ENCODE results near the gene UBE2O. TPM values are rescaled to one million over a fixed set of nuclear protein-coding genes. Genes with fewer than 3 reads are reported as not detected.

The UBE2O gene
- total and polyA plus RNA-seq, 4 experiments from 2014 or later: 4.5 to 43.7 (median 28.5) TPM

GRCh38 chr17:76499267-76499667 lies 46.3 kb upstream of the UBE2O start:
- ChIA-PET CTCF (ENCODE audit: partially characterized antibody) (interaction anchor here (0.8 to 12.4 kb wide), 6 partner anchors 8 to 91 kb away, joined by 3 to 161 read pairs (median 6); partner anchors contain the start of gene AANAT), POLR2A (ENCODE audit: partially characterized antibody) (interaction anchor here (0.7 to 5.3 kb wide), 7 partner anchors 7 to 173 kb away, joined by 3 to 68 read pairs (median 3); no protein-coding TSS in a partner anchor)
- Mint-ChIP-seq H3K4me3 (peak overlapping the region in 7 of 8 donors; percentile 44 to 89 (median 86)), H3K27ac (peak overlapping the region in 4 of 7 donors; percentile 10 to 87 (median 74)), H3K9me3 (no peaks in the 10 kb centered on the region), H3K27me3 (no peaks in the 10 kb centered on the region), H3K4me1 (peaks cover 15 to 64% (median 43%) of the 10 kb centered on the region in 4 donors), H3K36me3 (peaks cover 0 to 1% of the 10 kb centered on the region in 2 donors)
- intact Hi-C loops (cut with micrococcal nuclease): no loop called here
- Histone ChIP-seq H3K4me1 (ENCODE audit: insufficient read depth, low read length) (peaks cover 47% of the 10 kb centered on the region), H3K36me3 (ENCODE audit: insufficient read depth, low read length) (no peaks in the 10 kb centered on the region), H3K27me3 (ENCODE audit: insufficient read depth, low read length) (no peaks in the 10 kb centered on the region), H3K4me3 (ENCODE audit: low read length in 2 of 2) (no peak overlapping the region), H3K27ac (ENCODE audit: low read depth, low read length) (no peak overlapping the region), H3K9me3 (ENCODE audit: control insufficient read depth in 1 of 2, low read length in 2 of 2) (no peaks in the 10 kb centered on the region)
- no peak for DNase-seq

- H3K9me3 ChIP-seq (ENCODE audit: control insufficient read depth in 1 of 2, low read length in 2 of 2): no peaks in the 10 kb centered on the region
- Mint-ChIP-seq H3K27me3 (no peaks in the 10 kb centered on the region), H3K9me3 (no peaks in the 10 kb centered on the region), H3K36me3 (peaks cover 0 to 1% of the 10 kb centered on the region in 2 donors), H3K27ac (peak overlapping the region; percentile 10 to 87 (median 55)), H3K4me3 (peak overlapping the region; percentile 36 to 89 (median 66)), H3K4me1 (peaks cover 17 to 66% (median 44%) of the 10 kb centered on the region in 4 donors)
- no peak for DNase-seq
- intact Hi-C loops (cut with micrococcal nuclease): no loop called here
- POLR2A ChIA-PET (ENCODE audit: partially characterized antibody): interaction anchor here (0.7 to 5.3 kb wide), 4 partner anchors 7 to 59 kb away, joined by 3 to 45 read pairs (median 4); no protein-coding TSS in a partner anchor
- no peak overlapping the region for H3K27ac ChIP-seq (ENCODE audit: low read depth, low read length)
- H3K27me3 ChIP-seq (ENCODE audit: insufficient read depth, low read length): no peaks in the 10 kb centered on the region
- no peaks in the 10 kb centered on the region for H3K36me3 ChIP-seq (ENCODE audit: insufficient read depth, low read length)
- H3K4me3 ChIP-seq (ENCODE audit: low read length in 2 of 2): no peak overlapping the region
- H3K4me1 ChIP-seq (ENCODE audit: insufficient read depth, low read length): peaks cover 51% of the 10 kb centered on the region
- CTCF ChIA-PET (ENCODE audit: partially characterized antibody): interaction anchor here (1.5 to 12.4 kb wide), 5 partner anchors 9 to 90 kb away, joined by 4 to 161 read pairs (median 7); partner anchors contain the start of gene AANAT
Measured at GRCh38 chr17:76498876-76499251, 45.9 kb upstream of the UBE2O start.

- Mint-ChIP-seq H3K9me3 (no peaks in the 10 kb centered on the region), H3K4me1 (peaks cover 22 to 72% (median 50%) of the 10 kb centered on the region in 4 donors), H3K4me3 (peak overlapping the region; percentile 23 to 86 (median 61)), H3K27me3 (no peaks in the 10 kb centered on the region), H3K27ac (peak overlapping the region in 6 of 7 donors; percentile 29 to 87 (median 58)), H3K36me3 (peaks cover 0 to 2% of the 10 kb centered on the region in 2 donors)
- no peak overlapping the region for H3K27ac ChIP-seq (ENCODE audit: low read depth, low read length)
- intact Hi-C loops (cut with micrococcal nuclease): no loop called here
- H3K4me1 ChIP-seq (ENCODE audit: insufficient read depth, low read length): peaks cover 57% of the 10 kb centered on the region
- POLR2A ChIA-PET (ENCODE audit: partially characterized antibody): interaction anchor here (0.7 to 5.3 kb wide), 5 partner anchors 6 to 59 kb away, joined by 3 to 45 read pairs (median 4); no protein-coding TSS in a partner anchor
- no peaks in the 10 kb centered on the region for H3K27me3 ChIP-seq (ENCODE audit: insufficient read depth, low read length)
- H3K4me3 ChIP-seq (ENCODE audit: low read length in 2 of 2): no peak overlapping the region
- CTCF ChIA-PET (ENCODE audit: partially characterized antibody): interaction anchor here (1.5 to 12.4 kb wide), 5 partner anchors 10 to 90 kb away, joined by 4 to 161 read pairs (median 7); partner anchors contain the start of gene AANAT
- DNase-seq: no peak
- no peaks in the 10 kb centered on the region for H3K36me3 ChIP-seq (ENCODE audit: insufficient read depth, low read length)
- H3K9me3 ChIP-seq (ENCODE audit: control insufficient read depth in 1 of 2, low read length in 2 of 2): no peaks in the 10 kb centered on the region
Measured at GRCh38 chr17:76497979-76498875, 45.3 kb upstream of the UBE2O start.

GRCh38 chr17:76497699-76497978 lies 44.7 kb upstream of the UBE2O start:
- Mint-ChIP-seq H3K4me1 (peaks cover 28 to 78% (median 56%) of the 10 kb centered on the region in 4 donors), H3K27ac (no peak overlapping the region), H3K9me3 (no peaks in the 10 kb centered on the region), H3K36me3 (peaks cover 0 to 4% of the 10 kb centered on the region in 2 donors), H3K27me3 (no peaks in the 10 kb centered on the region), H3K4me3 (peak overlapping the region in 1 of 8 donors; percentile 7)
- H3K27ac ChIP-seq (ENCODE audit: low read depth, low read length): no peak overlapping the region
- H3K9me3 ChIP-seq (ENCODE audit: control insufficient read depth in 1 of 2, low read length in 2 of 2): no peaks in the 10 kb centered on the region
- H3K4me3 ChIP-seq (ENCODE audit: low read length in 2 of 2): no peak overlapping the region
- DNase-seq: no peak
- CTCF ChIA-PET (ENCODE audit: partially characterized antibody): interaction anchor here (1.7 to 12.4 kb wide), 3 partner anchors 10 to 89 kb away, joined by 7 to 161 read pairs (median 14); partner anchors contain the start of gene AANAT
- H3K4me1 ChIP-seq (ENCODE audit: insufficient read depth, low read length): peaks cover 63% of the 10 kb centered on the region
- intact Hi-C loops (cut with micrococcal nuclease): no loop called here
- H3K27me3 ChIP-seq (ENCODE audit: insufficient read depth, low read length): no peaks in the 10 kb centered on the region
- H3K36me3 ChIP-seq (ENCODE audit: insufficient read depth, low read length): no peaks in the 10 kb centered on the region
- POLR2A ChIA-PET (ENCODE audit: partially characterized antibody): interaction anchor here (0.8 kb wide), 1 partner anchor 52 kb away, joined by 3 read pairs; no protein-coding TSS in a partner anchor

GRCh38 chr17:76496464-76496863 lies 43.5 kb upstream of the UBE2O start:
- Mint-ChIP-seq H3K36me3 (peaks cover 0 to 5% of the 10 kb centered on the region in 2 donors), H3K4me3 (peak overlapping the region in 1 of 8 donors; percentile 25), H3K27ac (peak overlapping the region in 5 of 7 donors; percentile 32 to 74 (median 48)), H3K4me1 (peaks cover 26 to 80% (median 57%) of the 10 kb centered on the region in 4 donors), H3K27me3 (no peaks in the 10 kb centered on the region), H3K9me3 (no peaks in the 10 kb centered on the region)
- CTCF ChIA-PET (ENCODE audit: partially characterized antibody): interaction anchor here (0.9 to 3.2 kb wide), 2 partner anchors 11 to 90 kb away, joined by 3 to 14 read pairs; partner anchors contain the start of gene ST6GALNAC2
- no peak overlapping the region for H3K27ac ChIP-seq (ENCODE audit: low read depth, low read length)
- POLR2A ChIA-PET (ENCODE audit: partially characterized antibody): no interaction called here
- H3K36me3 ChIP-seq (ENCODE audit: insufficient read depth, low read length): no peaks in the 10 kb centered on the region
- H3K27me3 ChIP-seq (ENCODE audit: insufficient read depth, low read length): no peaks in the 10 kb centered on the region
- no peaks in the 10 kb centered on the region for H3K9me3 ChIP-seq (ENCODE audit: control insufficient read depth in 1 of 2, low read length in 2 of 2)
- H3K4me1 ChIP-seq (ENCODE audit: insufficient read depth, low read length): peaks cover 64% of the 10 kb centered on the region
- intact Hi-C loops (cut with micrococcal nuclease): no loop called here
- no peak for DNase-seq
- no peak overlapping the region for H3K4me3 ChIP-seq (ENCODE audit: low read length in 2 of 2)

- Mint-ChIP-seq H3K36me3 (peaks cover 0 to 5% of the 10 kb centered on the region in 2 donors), H3K4me1 (peaks cover 25 to 80% (median 57%) of the 10 kb centered on the region in 4 donors), H3K4me3 (peak overlapping the region in 1 of 8 donors; percentile 25), H3K27ac (peak overlapping the region in 2 of 7 donors; percentile 29 to 56), H3K27me3 (no peaks in the 10 kb centered on the region), H3K9me3 (no peaks in the 10 kb centered on the region)
- intact Hi-C loops (cut with micrococcal nuclease): no loop called here
- Histone ChIP-seq H3K27ac (ENCODE audit: low read depth, low read length) (no peak overlapping the region), H3K4me3 (ENCODE audit: low read length in 2 of 2) (no peak overlapping the region), H3K4me1 (ENCODE audit: insufficient read depth, low read length) (peaks cover 63% of the 10 kb centered on the region), H3K36me3 (ENCODE audit: insufficient read depth, low read length) (no peaks in the 10 kb centered on the region), H3K9me3 (ENCODE audit: control insufficient read depth in 1 of 2, low read length in 2 of 2) (no peaks in the 10 kb centered on the region), H3K27me3 (ENCODE audit: insufficient read depth, low read length) (no peaks in the 10 kb centered on the region)
- CTCF ChIA-PET (ENCODE audit: partially characterized antibody): no interaction called here
- DNase-seq: no peak
- POLR2A ChIA-PET (ENCODE audit: partially characterized antibody): interaction anchor here (1.1 kb wide), 1 partner anchor 164 kb away, joined by 4 read pairs; no protein-coding TSS in a partner anchor
Measured at GRCh38 chr17:76495663-76496400, 42.9 kb upstream of the UBE2O start.

All from CD4-positive, alpha-beta memory T cell (primary cell).